NCI-H1105 (cell line): ENCODE results near the gene ATP1A1.

Experiments used
- DNase-seq: peaks from one replicate; lab custom pipeline; 2025; lab: John Stamatoyannopoulos, UW

The ATP1A1 gene

DNA sequence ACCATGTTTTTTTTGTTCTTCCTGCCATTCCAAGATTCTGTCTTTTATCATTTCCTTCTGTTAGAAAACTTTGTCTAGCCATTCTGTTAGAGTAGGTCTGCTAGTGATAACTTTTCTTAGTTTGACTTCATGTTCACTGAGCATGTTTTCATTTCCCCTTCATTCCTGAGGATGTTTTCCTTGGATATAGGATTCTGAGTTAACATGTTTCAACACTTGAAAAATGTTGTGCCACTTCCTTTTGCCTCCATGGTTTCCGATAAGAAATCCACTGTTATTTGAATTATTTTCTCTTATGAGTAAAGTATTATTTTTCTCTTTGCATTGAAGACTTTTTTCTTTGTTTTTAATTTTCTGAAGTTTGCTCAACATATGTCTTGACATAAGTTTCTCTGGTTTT is 66.7 kb downstream of the ATP1A1 start:
- DNase-seq: no peak

DNA sequence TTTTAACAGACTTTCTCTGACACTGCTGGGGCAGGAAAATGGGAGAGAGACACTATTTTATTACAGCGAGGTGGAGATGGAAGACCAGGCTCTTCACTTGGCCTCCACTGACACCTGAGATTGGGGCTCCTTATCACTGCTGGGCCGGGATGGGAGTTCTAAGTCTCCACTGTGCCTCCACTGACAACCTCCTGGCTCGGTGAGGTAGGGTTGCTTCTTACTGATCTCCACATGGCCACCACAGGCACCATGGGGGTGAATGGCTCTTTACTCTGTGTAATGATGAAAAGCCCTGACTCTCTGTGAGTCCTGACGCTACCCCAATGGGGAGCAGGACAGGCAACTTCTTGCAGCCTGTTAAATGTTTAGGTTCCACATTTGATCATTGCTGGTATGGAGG is 67.7 kb downstream of the ATP1A1 start:
- no peak for DNase-seq

DNA sequence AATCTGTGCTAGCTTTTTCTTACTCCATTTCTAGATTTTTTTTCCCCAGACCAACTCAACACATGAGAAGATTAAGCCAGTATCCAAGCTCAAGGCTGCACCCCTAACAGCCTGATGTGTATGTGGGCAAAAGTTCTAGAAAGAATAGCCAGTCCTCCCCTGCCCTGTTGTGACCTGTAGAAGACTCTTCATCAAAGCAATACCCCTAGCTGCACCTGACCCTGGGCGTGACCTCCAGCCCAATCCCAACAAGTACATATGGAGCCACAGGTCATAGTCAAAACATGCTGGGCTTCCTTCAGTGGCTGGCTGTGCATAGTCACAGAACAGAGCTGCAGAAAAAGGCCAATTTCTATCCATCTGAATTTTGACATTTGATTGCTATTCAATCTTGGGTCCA is 72.5 kb downstream of the ATP1A1 start:
- no peak for DNase-seq

DNA sequence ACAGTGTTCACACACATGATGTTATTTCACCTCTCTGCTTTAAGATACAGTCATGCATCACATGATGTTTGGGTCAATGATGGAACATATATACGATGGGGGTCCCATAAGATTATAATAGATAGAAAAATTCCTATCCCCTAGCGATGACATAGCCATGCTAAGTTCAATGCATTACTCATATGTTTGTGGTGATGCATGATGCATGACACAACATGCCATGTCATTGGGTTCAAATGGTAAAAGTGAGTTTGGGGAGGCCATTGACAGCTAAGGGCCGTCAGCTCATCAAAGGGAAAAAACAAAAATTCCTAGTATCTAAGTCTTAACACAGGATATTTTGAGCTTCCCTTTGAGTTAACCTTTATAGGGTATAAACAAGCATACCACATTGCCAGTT is 73.6 kb downstream of the ATP1A1 start:
- DNase-seq: no peak

DNA sequence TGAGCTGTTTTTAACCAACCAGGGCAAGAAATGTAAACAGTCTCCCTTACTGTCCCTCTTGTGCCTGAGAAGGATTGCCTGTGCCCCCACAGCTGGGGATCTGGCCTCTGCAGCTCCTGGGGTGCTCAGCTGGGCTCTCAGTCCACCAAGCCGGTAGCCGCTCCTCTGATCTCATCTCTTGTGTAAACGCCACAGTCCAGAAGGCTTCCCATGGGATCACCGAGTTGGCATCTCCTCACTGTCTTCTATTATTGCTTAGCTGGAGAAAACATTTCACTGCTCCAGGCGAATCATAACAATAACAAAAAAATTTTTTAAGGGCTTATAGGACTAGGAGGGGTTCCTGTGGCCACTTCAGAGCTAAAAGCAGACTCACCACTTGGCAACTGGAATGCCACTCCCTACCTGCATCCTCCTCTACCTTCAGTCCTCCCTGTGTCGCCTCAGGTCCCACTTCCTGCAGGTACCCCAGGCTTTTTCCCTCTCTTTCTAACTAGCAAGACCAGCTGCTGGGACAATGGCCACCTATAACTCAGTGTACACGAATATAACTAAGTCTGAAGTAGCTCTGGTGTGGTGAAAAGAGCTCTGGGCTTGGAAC is 75.8 kb downstream of the ATP1A1 start:
- DNase-seq: no peak

DNA sequence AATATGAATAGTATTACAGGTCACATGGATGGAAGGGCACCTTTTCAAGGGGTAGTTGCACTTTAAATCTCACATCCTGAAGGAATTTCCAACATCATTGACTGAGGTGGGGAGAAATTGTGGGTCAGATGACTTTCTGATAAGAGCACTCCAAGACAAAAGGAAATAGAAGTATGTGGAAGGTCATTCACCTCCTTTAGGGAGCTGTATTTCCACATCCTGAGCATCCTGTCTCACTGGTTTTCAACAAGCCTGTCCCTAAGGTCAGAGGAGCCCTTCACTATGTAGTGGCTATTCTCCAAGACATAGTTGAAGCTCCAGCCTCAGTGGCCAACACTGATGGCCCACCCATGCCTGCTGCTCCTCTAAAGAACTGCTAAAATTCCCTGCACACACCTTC is 76.5 kb downstream of the ATP1A1 start:
- DNase-seq: no peak

DNA sequence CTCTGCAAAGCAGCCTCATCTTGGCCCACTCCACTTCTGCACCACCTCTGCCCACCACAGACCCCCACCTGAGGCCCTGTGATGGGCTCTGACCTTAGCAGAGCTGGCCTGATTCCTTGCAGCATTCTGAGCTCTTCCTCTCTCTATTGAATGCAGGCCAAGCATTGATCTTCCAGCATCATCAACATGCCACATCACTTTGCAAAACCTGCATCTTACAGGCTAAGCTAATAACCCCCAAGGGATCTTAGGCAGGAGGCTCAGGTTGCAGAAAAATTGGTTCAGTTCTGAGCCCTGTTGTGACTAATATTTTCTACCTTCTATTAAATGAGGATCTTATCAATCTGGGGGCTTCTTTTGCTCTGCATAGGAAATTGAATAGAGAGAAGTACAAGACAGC is 78.7 kb downstream of the ATP1A1 start:
- DNase-seq: no peak

DNA sequence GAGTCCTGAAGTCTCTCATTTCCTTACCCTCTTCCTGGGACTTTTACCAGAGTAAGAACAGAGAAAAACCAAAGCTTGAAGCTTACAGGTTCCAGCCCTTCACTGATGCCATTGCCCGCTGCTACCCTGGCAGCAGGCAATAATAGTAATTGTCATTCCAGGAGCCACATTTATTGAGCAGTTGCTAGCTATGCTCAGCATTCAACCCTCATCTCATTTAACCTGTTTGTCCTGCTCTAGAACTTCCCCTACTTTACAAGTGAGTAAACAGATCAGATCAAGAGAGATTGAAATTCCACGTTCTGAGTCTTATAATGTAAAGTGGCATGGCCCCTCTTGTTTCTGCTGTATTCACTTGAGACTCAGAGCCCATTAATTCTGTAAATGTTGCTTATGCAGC is 80.4 kb downstream of the ATP1A1 start:
- no peak for DNase-seq

DNA sequence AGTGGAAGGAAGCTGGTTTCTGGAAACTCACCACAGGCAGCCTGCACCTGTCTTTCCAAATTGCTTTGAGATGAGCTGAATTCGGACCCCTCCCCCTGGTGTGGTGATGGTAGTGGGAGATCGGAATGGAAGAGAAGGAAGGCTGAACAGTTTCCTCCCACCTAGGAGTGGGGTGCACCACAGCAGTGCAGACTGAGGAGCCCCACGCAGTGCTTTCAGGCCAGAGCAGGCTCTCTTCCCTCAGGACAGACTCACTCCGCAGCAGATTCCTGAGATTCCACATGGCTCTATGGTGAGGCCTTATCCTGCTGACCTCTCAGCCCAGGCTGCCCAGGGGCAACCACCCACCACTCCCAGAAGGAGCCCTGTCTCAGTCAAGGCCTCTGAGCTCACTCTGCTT is 80.9 kb downstream of the ATP1A1 start:
- DNase-seq: no peak
